Mucosa of stomach (tissue), 1 donor: Measurements from ENCODE around the gene DENND1A.

Source experiments
- H3K27me3 ChIP-seq: one replicate; pipeline ENCODE4 v1.7.0; 2013; ENCODE audit warnings: mild to moderate bottlenecking, low read length; ENCODE audit not compliant: control insufficient read depth, insufficient read depth
- H3K36me3 ChIP-seq: one replicate; pipeline ENCODE4 v1.7.0; 2013; ENCODE audit warnings: low read length; ENCODE audit not compliant: control insufficient read depth, insufficient read depth
- H3K4me1 ChIP-seq: one replicate; pipeline ENCODE4 v1.7.0; 2013; ENCODE audit warnings: mild to moderate bottlenecking, low read length; ENCODE audit not compliant: control insufficient read depth, insufficient read depth
- H3K4me3 ChIP-seq: one replicate; pipeline ENCODE4 v1.7.0; 2013; ENCODE audit warnings: low read length
- H3K9ac ChIP-seq: one replicate; pipeline ENCODE4 v1.7.0; 2013; ENCODE audit warnings: mild to moderate bottlenecking, low read length, moderate library complexity
- H3K9me3 ChIP-seq: one replicate; pipeline ENCODE4 v1.7.0; 2013; ENCODE audit warnings: mild to moderate bottlenecking, low read length, moderate library complexity; ENCODE audit not compliant: control insufficient read depth
- donor health status: Pancreatic carcinoma.

DENND1A gene

DNA sequence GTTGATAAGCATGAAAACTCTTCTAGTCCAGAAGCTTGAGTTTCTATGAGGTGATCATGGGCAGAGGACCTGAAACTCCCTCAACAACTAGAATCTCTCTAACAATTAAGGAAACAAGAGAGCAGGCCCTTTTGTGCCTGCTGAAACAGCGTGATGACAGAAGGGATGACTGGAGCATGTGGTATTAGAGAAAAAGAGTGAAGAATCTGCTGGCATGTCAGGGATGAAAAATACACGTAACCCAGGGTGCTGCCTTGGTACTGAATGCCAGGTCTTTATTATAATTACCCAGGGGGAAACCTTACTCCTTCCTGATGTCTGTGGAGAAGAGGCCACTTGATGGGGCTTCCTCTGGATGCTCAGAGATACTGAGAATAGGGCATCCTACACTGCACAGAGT lies 406.1 kb downstream of the DENND1A start:
- H3K9ac ChIP-seq: no peak overlapping the region
- no peak overlapping the region for H3K4me3 ChIP-seq
- H3K9me3 ChIP-seq: no peaks in the 10 kb centered on the region
- no peaks in the 10 kb centered on the region for H3K36me3 ChIP-seq
- H3K27me3 ChIP-seq: no peaks in the 10 kb centered on the region
- H3K4me1 ChIP-seq: no peaks in the 10 kb centered on the region

DNA sequence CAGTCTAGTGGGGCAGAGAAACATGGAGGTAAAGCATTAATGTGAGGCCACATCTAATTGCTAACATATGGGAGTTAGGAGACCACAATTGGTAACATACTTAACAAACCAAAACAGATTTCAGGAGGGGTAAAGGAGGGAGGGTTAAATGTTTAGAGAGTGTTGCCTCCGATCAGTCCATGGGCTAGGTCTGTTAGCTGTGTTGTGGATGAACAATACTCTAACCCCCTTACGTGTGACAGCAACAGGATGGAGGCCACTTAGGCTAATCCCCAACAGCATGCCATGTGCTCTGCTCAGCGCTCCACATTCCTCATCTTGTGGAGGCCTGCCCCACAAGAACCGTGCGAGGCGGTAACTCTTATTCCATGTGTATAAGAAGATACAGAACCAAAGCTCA lies 406.9 kb downstream of the DENND1A start:
- no peaks in the 10 kb centered on the region for H3K36me3 ChIP-seq
- H3K4me3 ChIP-seq: no peak overlapping the region
- no peaks in the 10 kb centered on the region for H3K4me1 ChIP-seq
- no peaks in the 10 kb centered on the region for H3K27me3 ChIP-seq
- H3K9me3 ChIP-seq: no peaks in the 10 kb centered on the region
- H3K9ac ChIP-seq: no peak overlapping the region

DNA sequence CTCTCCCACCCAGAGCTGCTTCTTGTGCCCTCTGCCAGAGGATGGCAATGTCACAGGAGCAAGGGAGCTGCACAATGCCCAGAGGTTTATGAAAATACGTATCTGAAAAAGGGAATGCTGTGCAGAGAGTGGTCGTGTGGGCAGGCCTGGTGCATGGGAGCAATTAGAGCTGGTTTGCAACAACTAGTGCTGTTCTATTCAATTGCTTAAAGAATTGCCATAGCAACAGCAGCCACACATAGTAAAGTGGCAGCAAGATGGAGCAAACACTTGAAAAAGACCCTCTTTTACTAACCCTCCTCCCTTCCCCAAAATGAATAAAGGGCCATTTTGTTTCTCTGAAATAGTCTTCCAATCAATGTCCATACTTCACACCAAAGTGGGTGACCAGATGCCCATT lies 407.7 kb downstream of the DENND1A start:
- Histone ChIP-seq H3K4me1 (no peaks in the 10 kb centered on the region), H3K4me3 (no peak overlapping the region), H3K27me3 (no peaks in the 10 kb centered on the region), H3K9ac (no peak overlapping the region), H3K36me3 (no peaks in the 10 kb centered on the region), H3K9me3 (no peaks in the 10 kb centered on the region)

DNA sequence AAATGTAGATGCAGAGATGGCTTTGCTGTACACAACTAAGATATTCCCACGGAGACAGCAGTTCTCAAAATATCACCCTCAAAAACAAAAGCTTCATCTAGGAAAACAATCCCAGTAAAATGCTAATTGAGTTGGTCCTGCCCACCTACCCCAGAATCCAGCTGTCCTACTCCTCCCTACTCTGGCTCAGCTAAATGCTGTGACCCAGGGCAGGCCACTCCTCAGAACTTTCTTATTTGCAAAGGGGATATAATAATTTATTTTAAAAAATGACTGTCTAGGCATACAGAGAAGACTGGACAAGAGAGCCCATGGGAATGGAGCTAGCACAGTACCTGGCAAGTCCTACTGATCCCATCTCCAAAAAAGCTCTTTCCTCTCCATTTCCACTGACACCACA lies 411.6 kb downstream of the DENND1A start:
- H3K27me3 ChIP-seq: no peaks in the 10 kb centered on the region
- H3K4me3 ChIP-seq: no peak overlapping the region
- H3K4me1 ChIP-seq: no peaks in the 10 kb centered on the region
- H3K9ac ChIP-seq: no peak overlapping the region
- H3K9me3 ChIP-seq: no peaks in the 10 kb centered on the region
- no peaks in the 10 kb centered on the region for H3K36me3 ChIP-seq

DNA sequence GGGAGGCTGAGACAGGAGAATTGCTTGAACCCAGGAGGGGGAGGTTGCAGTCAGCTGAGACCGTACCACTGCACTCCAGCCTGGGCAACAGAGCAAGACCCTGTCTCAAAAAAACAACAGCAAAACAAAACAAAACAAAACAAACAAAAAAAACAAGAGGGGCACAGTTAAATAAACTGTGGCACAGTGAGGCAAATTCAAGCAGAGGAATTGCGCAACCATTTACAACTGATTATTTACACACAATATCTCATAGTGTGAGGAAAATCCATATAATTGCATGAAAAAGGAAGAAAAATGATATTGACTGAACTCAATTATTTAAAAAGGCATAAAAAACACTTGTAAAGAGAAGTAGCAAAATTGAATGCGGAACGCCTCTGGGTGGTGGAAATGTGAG lies 412.4 kb downstream of the DENND1A start:
- Histone ChIP-seq H3K4me1 (no peaks in the 10 kb centered on the region), H3K9ac (no peak overlapping the region), H3K36me3 (no peaks in the 10 kb centered on the region), H3K9me3 (no peaks in the 10 kb centered on the region), H3K4me3 (no peak overlapping the region), H3K27me3 (no peaks in the 10 kb centered on the region)

DNA sequence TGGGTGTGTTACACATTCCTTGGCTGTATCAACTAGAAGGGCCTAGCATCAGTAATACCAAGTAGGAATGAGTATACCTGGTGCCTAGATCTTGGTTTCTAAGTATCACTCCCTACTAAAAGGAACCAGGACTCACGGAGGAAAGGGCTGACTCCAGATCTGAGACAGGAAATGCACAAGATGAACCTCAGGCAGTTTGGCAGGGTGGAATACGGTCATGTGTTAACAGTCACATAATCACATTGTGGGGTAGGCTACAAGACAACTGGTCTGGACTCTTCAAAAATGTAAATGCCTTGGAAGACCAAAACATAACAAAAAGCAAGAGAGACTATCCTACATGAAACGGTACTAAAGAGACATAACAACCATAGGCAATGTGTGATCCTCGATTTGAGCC lies 415.2 kb downstream of the DENND1A start:
- H3K9me3 ChIP-seq: no peaks in the 10 kb centered on the region

DNA sequence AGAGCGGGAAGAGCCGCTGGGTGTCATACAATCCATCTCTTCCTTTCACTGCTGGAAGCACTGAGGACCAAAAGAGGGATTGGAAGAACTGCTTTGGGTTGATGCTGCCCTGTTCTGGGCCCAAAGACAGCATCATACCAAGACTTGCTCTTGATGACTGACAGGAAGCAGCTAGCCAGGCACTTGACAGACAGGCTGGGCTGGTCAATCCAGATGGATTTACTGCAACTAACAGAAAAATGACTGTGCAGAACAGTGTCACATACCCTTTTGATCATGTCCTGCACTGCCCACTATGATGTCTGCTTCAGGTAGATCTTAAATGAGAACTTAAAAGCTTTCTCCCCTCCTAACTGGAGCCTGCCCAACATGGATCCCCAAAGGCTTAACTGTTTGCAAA lies 416.4 kb downstream of the DENND1A start:
- H3K36me3 ChIP-seq: no peaks in the 10 kb centered on the region
- no peaks in the 10 kb centered on the region for H3K27me3 ChIP-seq
- H3K4me1 ChIP-seq: no peaks in the 10 kb centered on the region
- H3K9me3 ChIP-seq: no peaks in the 10 kb centered on the region
- H3K4me3 ChIP-seq: no peak overlapping the region
- H3K9ac ChIP-seq: no peak overlapping the region

More for the DNA sequence above, 415.2 kb downstream of the DENND1A start:
- Histone ChIP-seq H3K9ac (no peak overlapping the region), H3K27me3 (no peaks in the 10 kb centered on the region), H3K4me1 (no peaks in the 10 kb centered on the region), H3K4me3 (no peak overlapping the region), H3K36me3 (no peaks in the 10 kb centered on the region)

DNA sequence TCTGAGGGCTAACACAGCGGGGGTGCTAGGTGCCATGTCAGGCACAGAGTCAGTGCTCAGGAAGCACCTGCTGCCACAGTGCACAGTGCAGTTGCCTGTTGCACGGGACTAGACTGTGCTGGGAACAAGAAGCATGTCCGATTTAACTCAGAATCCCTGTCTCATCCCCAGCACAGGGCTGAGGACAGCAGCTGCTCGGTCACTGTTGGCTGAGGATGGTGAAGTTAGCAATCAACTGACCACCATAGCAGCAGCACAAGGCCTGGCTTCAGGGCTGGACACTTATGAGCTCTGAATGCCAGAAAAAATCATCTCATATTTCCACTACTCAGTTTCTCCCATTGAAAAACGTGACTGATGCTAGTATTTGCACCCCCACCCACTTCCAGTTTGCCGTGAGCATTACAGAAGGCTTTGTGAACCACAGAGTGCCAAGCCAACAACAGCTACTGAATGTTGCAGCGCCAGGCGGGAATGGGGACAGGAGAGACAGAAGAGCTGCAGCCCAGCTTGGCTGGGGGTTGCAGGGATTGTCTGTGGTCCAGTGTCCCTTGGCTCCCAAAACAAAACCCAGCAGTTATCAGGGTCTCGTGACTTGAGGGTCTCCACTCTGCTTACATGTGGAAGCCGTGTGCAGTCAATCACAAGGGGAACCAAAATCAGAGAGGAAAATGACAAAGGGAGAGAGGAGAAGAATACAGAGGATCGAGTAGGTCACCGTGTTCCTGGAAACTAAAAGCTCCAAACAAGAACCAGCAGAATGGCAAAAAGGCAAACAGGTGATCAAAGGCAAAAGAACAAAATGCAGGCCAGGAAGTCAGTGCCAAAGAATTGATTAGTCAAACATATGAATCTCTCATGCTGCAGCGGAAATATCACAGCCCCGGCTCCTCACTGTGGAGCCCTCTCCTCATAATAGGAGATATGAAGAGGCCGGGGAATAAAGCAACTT lies 418.3 kb downstream of the DENND1A start:
- no peaks in the 10 kb centered on the region for H3K27me3 ChIP-seq
- no peaks in the 10 kb centered on the region for H3K36me3 ChIP-seq
- no peaks in the 10 kb centered on the region for H3K9me3 ChIP-seq
- no peaks in the 10 kb centered on the region for H3K4me1 ChIP-seq
- H3K9ac ChIP-seq: no peak overlapping the region
- H3K4me3 ChIP-seq: no peak overlapping the region

DNA sequence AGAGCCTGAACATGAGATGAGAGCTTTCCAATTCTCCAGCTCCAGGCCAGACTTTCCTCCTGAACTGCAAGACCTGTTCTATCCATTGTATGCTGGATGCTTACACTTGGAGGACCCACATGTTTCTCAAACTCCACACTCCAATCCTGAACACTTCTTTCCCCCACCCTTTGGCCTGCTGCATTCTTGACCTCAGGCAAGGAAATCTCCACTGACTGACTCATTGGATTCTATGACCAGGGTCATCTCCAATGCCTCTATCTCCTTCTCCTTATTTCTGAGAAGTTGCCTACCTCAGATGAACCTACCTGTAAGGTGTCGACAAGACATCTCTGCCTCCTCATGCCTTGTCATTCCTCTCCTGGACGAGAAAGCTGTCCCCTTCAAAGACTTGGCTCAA lies 420.3 kb downstream of the DENND1A start:
- no peaks in the 10 kb centered on the region for H3K36me3 ChIP-seq
- no peaks in the 10 kb centered on the region for H3K4me1 ChIP-seq
- H3K27me3 ChIP-seq: no peaks in the 10 kb centered on the region
- no peak overlapping the region for H3K9ac ChIP-seq
- H3K4me3 ChIP-seq: no peak overlapping the region
- no peaks in the 10 kb centered on the region for H3K9me3 ChIP-seq

DNA sequence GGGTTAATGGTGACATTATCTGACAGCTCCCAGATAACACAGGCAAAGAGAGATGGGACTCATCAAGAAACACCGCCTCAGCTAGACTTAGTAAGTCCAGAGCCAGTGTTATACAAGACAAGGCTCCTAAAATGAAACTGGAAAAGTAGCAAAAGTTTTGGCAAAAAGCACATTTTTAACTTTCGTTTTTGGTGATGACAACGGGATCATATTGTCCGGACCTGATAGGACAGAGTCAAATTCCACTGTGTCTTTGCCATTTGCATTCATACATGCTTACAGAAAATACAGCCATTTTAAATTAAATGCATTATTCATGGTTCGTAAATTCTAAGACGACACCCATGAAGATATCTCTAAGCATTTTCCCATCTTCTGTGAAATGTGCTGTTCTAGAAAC lies 421.9 kb downstream of the DENND1A start:
- Histone ChIP-seq H3K27me3 (no peaks in the 10 kb centered on the region), H3K9me3 (no peaks in the 10 kb centered on the region), H3K36me3 (no peaks in the 10 kb centered on the region), H3K4me1 (no peaks in the 10 kb centered on the region), H3K9ac (no peak overlapping the region), H3K4me3 (no peak overlapping the region)

DNA sequence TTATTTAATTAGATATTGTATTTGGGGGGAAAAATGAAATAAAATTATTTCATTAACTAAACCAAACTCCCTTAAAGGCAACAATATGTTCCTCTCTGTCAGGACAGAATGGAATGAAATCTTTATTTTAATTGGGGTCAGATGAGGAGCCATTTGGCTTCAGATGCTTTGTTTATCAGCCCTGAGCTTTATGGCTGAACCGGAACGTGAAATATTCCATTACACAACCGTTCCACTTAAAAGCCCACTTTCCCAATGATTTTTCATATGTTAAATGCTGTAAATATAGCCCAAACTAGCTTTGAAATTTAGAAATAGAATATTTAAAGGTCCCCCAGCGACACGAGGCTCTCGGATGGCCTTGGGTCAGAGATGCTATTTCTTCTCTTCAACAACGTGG lies 424.4 kb downstream of the DENND1A start:
- Histone ChIP-seq H3K9ac (no peak overlapping the region), H3K4me3 (no peak overlapping the region), H3K9me3 (no peaks in the 10 kb centered on the region), H3K27me3 (no peaks in the 10 kb centered on the region), H3K36me3 (no peaks in the 10 kb centered on the region), H3K4me1 (no peaks in the 10 kb centered on the region)

DNA sequence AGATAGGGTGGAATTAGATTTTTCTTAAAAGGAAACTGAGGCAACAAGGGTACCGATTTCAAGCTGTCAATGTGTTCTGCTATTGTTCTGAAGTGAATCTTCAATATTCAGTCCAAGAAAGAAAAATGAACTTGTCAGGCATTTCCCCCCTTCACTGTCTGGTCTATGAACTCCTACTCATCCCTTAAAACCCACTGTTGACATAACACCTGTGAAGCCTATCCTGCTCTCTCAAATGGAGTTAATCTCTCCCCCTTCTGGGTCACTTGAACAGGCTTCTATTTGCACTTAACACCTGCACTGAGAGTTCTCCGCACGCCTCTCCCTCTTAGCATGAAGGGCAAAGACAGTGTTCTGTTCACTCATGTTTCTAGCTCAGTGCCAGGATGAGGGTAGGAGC lies 429.6 kb downstream of the DENND1A start:
- H3K9ac ChIP-seq: no peak overlapping the region
- H3K27me3 ChIP-seq: no peaks in the 10 kb centered on the region
- H3K4me1 ChIP-seq: no peaks in the 10 kb centered on the region
- H3K9me3 ChIP-seq: no peaks in the 10 kb centered on the region
- no peaks in the 10 kb centered on the region for H3K36me3 ChIP-seq
- H3K4me3 ChIP-seq: no peak overlapping the region
